Activated CD8-positive, alpha-beta T cell treated with anti-CD3 and anti-CD28 coated beads for 36 hours (primary cell): Measurements from ENCODE around the gene HAUS7. TPM values are rescaled to one million over a fixed set of nuclear protein-coding genes. Genes with fewer than 3 reads are reported as not detected.

Experiments used
- ATAC-seq: fragments of 200-7000 bp; cut with Tn5 transposase; one replicate; pipeline ENCODE4 v1.10.0; 2021; ENCODE audit warnings: mild to moderate bottlenecking, moderate library complexity
- CTCF ChIA-PET: fragments of 350-600 bp; sonication (Branson Sonifier 250); formaldehyde crosslinking; loops from one replicate; lab custom pipeline; 2021; ENCODE audit warnings: antibody characterized with exemption; lab: Charles Lee
- POLR2A ChIA-PET: fragments of 350-600 bp; sonication (Branson Sonifier 250); formaldehyde crosslinking; loops from one replicate; lab custom pipeline; 2021; ENCODE audit warnings: antibody characterized with exemption; lab: Charles Lee
- DNase-seq: peaks from one replicate; pipeline ENCODE4 v3.0.0-alpha.2; 2020
- H3K27ac Mint-ChIP-seq: one replicate; pipeline ENCODE4 v1.8.0; 2021; ENCODE audit warnings: mild to moderate bottlenecking, mixed read lengths
- H3K27me3 Mint-ChIP-seq: one replicate; pipeline ENCODE4 v1.8.0; 2021; ENCODE audit warnings: mixed read lengths
- H3K36me3 Mint-ChIP-seq: one replicate; pipeline ENCODE4 v1.8.0; 2021; ENCODE audit warnings: low read depth, mixed read lengths
- H3K4me1 Mint-ChIP-seq: one replicate; pipeline ENCODE4 v1.8.0; 2021; ENCODE audit warnings: low read depth, mixed read lengths
- H3K4me3 Mint-ChIP-seq: one replicate; pipeline ENCODE4 v1.8.0; 2021; ENCODE audit warnings: mild to moderate bottlenecking, moderate library complexity, mixed read lengths
- H3K9me3 Mint-ChIP-seq: one replicate; pipeline ENCODE4 v1.8.0; 2021; ENCODE audit warnings: mixed read lengths
- CTCF ChIP-seq: fragments of 200-600 bp; IDR thresholded peaks from one replicate; pipeline ENCODE4 v1.8.0; 2022; ENCODE audit warnings: antibody characterized with exemption, mild to moderate bottlenecking
- intact Hi-C: fragments of 100-400 bp; cut with micrococcal nuclease; formaldehyde crosslinking; loops from one replicate; pipeline ENCODE4 v1.10.0; 2022
- total RNA-seq, 2 experiments: library from RNA; stranded (reverse); gene quantifications; one replicate each; pipeline ENCODE4 v1.2.3, GENCODE V29; 2021

Gene HAUS7
- total RNA-seq, 2 experiments from 2014 or later = 47.2 to 58.8 TPM

GRCh38 chrX:153481043-153481442 is 10.7 kb upstream of the HAUS7 start:
- H3K4me3 Mint-ChIP-seq = no peak overlapping the region
- CTCF ChIA-PET = no interaction called here
- H3K27ac Mint-ChIP-seq = no peak overlapping the region
- H3K9me3 Mint-ChIP-seq = no peaks in the 10 kb centered on the region
- H3K4me1 Mint-ChIP-seq = no peaks in the 10 kb centered on the region
- no peaks in the 10 kb centered on the region for H3K36me3 Mint-ChIP-seq
- TF ChIP-seq CTCF = no peak
- intact Hi-C loops = no loop called here
- H3K27me3 Mint-ChIP-seq = no peaks in the 10 kb centered on the region
- ATAC-seq = no peak
- DNase-seq = no peak
- POLR2A ChIA-PET = no interaction called here

GRCh38 chrX:153478746-153479145 is 8.4 kb upstream of the HAUS7 start:
- H3K36me3 Mint-ChIP-seq = no peaks in the 10 kb centered on the region
- no peak for TF ChIP-seq CTCF
- H3K4me3 Mint-ChIP-seq = no peak overlapping the region
- H3K27me3 Mint-ChIP-seq = no peaks in the 10 kb centered on the region
- peaks cover 8% of the 10 kb centered on the region for H3K4me1 Mint-ChIP-seq
- no peak overlapping the region for H3K27ac Mint-ChIP-seq
- no peaks in the 10 kb centered on the region for H3K9me3 Mint-ChIP-seq
- intact Hi-C loops = no loop called here
- DNase-seq (no peak), ATAC-seq (no peak)
- CTCF ChIA-PET = no interaction called here
- POLR2A ChIA-PET = no interaction called here

GRCh38 chrX:153477901-153478300 is 7.5 kb upstream of the HAUS7 start:
- intact Hi-C loops = no loop called here
- ChIA-PET POLR2A (no interaction called here), CTCF (no interaction called here)
- no peak for DNase-seq
- TF ChIP-seq CTCF = no peak
- Mint-ChIP-seq H3K4me1 (peaks cover 8% of the 10 kb centered on the region), H3K36me3 (no peaks in the 10 kb centered on the region), H3K9me3 (no peaks in the 10 kb centered on the region), H3K4me3 (no peak overlapping the region), H3K27me3 (no peaks in the 10 kb centered on the region), H3K27ac (no peak overlapping the region)
- ATAC-seq = no peak

GRCh38 chrX:153477364-153477857 is 7.0 kb upstream of the HAUS7 start:
- ATAC-seq (no peak), DNase-seq (no peak)
- no peak overlapping the region for H3K4me3 Mint-ChIP-seq
- ChIA-PET POLR2A (no interaction called here), CTCF (interaction anchor here (1.0 kb wide), 1 partner anchor 31 kb away, joined by 3 read pairs; no protein-coding TSS in a partner anchor)
- H3K27ac Mint-ChIP-seq = no peak overlapping the region
- H3K36me3 Mint-ChIP-seq = no peaks in the 10 kb centered on the region
- H3K9me3 Mint-ChIP-seq = no peaks in the 10 kb centered on the region
- no peak for TF ChIP-seq CTCF
- H3K4me1 Mint-ChIP-seq = peaks cover 8% of the 10 kb centered on the region
- intact Hi-C loops = no loop called here
- no peaks in the 10 kb centered on the region for H3K27me3 Mint-ChIP-seq

GRCh38 chrX:153476666-153477363 is 6.4 kb upstream of the HAUS7 start:
- peaks cover 8% of the 10 kb centered on the region for H3K4me1 Mint-ChIP-seq
- H3K27ac Mint-ChIP-seq = no peak overlapping the region
- no peaks in the 10 kb centered on the region for H3K9me3 Mint-ChIP-seq
- intact Hi-C loops = no loop called here
- CTCF ChIA-PET = interaction anchor here (1.0 to 1.1 kb wide), 2 partner anchors 30 to 32 kb away, joined by 3 read pairs; no protein-coding TSS in a partner anchor
- no peaks in the 10 kb centered on the region for H3K36me3 Mint-ChIP-seq
- H3K4me3 Mint-ChIP-seq = no peak overlapping the region
- ATAC-seq (no peak), DNase-seq (no peak)
- TF ChIP-seq CTCF = no peak
- POLR2A ChIA-PET = no interaction called here
- no peaks in the 10 kb centered on the region for H3K27me3 Mint-ChIP-seq
